SKM-1 treated with dmso at 0.1 percent for 144 hours (cell line): ENCODE results near the gene SPC24.
"Not testable (repeated sequence)": the region's sequence is repeated elsewhere in the genome, so short reads cannot be mapped to it uniquely, and the experiment has no call there.

ENCODE experiments used
- DNase-seq: peaks from one replicate; lab custom pipeline; 2025; ENCODE audit not compliant: unreplicated experiment; lab: John Stamatoyannopoulos, UW

SPC24 gene

DNA sequence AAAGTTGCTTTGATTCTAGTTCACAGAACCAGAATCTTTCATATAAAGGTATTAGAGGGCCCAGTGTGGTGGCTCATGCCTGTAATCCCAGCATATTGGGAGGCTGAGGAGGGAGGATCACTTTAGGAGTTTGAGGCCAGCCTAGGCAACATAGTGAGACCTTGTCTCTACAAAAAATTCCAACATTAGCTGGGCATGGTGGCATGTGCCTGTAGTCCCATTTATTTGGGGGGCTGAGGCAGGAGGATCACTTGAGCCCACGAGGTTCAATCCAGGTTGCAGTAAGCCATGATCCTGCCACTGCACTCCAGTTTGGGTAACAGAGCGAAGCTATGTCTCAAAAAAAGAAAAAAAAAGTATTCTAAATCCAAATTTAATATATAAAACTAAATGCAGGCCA lies 57.3 kb downstream of the SPC24 start:
- DNase-seq = no peak

DNA sequence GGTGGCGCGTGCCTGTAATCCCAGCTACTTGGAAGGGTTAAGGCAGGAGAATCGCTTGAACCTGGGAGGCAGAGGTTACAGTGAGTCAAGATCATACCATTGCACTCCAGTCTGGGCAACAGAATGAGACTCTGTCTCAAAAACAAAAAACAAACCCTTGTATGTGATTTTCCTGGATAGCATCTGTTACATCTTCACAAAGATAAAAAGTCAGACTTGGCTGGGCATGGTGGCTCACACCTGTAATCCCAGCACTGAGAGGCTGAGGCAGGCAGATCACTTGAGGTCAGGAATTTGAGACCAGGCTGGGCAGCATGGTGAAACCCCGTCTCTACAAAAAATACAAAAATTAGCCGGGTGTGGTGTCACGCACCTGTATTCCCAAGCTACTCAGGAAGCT lies 58.2 kb downstream of the SPC24 start:
- not testable (repeated sequence) for DNase-seq

DNA sequence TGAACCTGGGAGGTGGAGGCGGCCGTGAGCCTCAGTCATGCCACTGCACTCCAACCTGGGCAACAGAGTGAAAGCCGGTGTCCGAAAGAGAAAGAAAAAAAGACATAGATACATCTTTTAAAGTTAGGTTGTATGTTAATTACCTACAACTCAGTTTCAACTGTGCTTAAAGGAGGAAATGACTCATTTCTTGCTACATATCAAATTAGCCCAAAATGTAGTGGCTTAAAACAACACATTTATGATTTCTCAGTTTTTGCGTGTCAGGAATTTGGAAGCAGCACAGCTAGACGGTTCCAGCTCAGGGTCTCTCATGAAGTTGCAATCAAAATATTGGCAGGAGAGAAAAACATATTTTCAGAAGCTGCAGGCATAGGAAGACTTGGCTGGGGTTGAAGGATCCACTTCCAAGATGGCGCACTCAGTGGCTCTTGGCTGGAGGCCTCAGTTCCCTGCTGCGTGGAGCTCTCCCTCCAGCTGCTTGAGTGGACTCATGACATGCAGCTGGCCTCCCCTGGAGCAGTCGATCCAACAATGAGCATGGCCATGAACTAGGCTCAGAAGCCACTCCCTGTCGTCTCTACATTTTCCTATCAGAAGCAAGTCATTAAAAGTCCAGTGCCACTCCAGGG lies 59.3 kb downstream of the SPC24 start:
- DNase-seq = peak; percentile 23
